Coronary artery (tissue), 2 donors: ENCODE measurements around the gene CCDC146.

ENCODE experiments used
- DNase-seq: peaks from one replicate; pipeline ENCODE4 v3.0.0-alpha.2; 2017; ENCODE audit warnings: low spot score
- H3K27ac ChIP-seq, 2 donors: fragments of 200-600 bp; sonication (generic); one replicate each; pipeline ENCODE4 v1.5.1; 2016 to 2019
- H3K4me3 ChIP-seq: fragments of 200-600 bp; sonication (generic); 2 replicates; pipeline ENCODE4 v1.5.1; 2016; ENCODE audit warnings: mild to moderate bottlenecking, moderate library complexity
- TF ChIP-seq, protein P1 (sequence below): fragments of 200-600 bp; sonication (generic); IDR thresholded peaks from one replicate; pipeline ENCODE4 v1.5.1; 2019; ENCODE audit warnings: antibody characterized with exemption

The CCDC146 gene

DNA sequence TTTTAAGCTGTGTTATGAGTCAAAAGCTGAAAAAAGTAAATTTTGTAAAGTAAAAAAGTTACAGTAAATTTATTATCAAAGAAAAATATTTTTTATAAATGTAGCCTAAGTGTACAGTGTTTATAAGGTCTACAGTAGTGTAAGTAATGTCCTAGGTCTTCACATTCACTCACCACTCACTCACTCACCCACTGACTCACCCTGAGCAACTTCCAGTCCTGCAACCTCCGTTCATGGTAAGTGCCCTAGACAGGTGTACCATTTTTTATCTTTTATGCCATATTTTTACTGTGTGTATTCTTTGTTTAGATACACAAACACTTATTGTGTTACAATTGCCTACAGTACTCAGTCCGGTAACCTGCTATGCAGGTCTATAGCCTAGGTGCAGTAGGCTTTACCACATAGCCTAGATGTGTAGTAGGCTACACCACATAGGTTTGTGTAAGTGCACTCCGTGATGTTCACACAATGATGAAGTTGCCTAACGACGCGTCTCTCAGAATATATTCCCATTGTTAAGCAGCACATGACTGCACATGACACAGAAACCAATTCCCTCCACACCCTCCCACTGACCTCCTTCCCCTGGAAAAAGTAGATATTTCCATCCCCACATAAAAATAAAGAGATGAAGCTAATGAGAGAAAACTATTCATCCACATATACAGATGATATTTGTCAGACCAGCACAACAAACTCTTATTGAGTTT, 122.0 kb downstream of the CCDC146 start:
- no peak for DNase-seq
- TF ChIP-seq, protein P1, sequence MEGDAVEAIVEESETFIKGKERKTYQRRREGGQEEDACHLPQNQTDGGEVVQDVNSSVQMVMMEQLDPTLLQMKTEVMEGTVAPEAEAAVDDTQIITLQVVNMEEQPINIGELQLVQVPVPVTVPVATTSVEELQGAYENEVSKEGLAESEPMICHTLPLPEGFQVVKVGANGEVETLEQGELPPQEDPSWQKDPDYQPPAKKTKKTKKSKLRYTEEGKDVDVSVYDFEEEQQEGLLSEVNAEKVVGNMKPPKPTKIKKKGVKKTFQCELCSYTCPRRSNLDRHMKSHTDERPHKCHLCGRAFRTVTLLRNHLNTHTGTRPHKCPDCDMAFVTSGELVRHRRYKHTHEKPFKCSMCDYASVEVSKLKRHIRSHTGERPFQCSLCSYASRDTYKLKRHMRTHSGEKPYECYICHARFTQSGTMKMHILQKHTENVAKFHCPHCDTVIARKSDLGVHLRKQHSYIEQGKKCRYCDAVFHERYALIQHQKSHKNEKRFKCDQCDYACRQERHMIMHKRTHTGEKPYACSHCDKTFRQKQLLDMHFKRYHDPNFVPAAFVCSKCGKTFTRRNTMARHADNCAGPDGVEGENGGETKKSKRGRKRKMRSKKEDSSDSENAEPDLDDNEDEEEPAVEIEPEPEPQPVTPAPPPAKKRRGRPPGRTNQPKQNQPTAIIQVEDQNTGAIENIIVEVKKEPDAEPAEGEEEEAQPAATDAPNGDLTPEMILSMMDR: no peak
- Histone ChIP-seq H3K4me3 (no peak overlapping the region), H3K27ac (no peak overlapping the region)

DNA sequence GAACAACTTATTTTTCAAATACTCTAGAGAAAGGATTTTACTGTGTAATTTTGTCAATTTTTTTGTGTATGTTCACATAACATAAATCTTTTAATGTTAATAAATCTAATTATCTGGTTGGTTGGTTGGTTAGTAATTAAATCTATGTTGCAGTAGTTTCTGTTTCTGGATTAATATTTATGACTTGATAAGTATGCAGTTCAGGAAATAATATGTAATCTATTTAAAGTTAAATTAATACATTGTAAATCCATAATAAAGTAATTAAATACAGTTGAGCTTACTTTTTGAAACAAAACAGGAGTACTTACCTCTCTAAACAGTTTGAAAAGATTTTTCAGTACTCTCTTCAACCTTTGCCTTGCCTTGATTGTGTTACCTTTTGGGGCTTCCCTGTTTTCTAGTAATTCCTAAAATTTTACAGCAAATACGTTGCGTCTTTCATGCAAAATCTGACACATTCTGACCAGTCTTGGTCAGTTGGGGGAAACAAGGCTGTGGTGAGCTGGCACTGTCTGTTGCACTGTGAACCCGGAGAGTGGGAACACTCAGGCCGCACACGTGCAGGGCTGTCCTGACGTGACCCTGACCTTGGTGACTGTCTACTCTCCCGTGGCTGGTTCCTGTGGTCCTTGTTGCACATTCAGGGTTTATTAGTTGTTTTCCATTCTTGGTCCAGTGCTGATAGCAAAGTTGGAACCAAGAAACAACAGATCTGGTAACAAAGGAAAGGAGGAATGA, 122.8 kb downstream of the CCDC146 start:
- no peak for DNase-seq
- Histone ChIP-seq H3K27ac (no peak overlapping the region), H3K4me3 (no peak overlapping the region)
- TF ChIP-seq, protein P1: no peak

- H3K27ac ChIP-seq: no peak overlapping the region
- TF ChIP-seq, protein P1: no peak
- H3K4me3 ChIP-seq: no peak overlapping the region
- DNase-seq: no peak
Measured at GRCh38 chr7:77246026-77246640, 123.7 kb downstream of the CCDC146 start.

- DNase-seq: no peak
- Histone ChIP-seq H3K4me3 (no peak overlapping the region), H3K27ac (no peak overlapping the region)
- TF ChIP-seq, protein P1: no peak
Measured at GRCh38 chr7:77247206-77247850, 124.9 kb downstream of the CCDC146 start.

DNA sequence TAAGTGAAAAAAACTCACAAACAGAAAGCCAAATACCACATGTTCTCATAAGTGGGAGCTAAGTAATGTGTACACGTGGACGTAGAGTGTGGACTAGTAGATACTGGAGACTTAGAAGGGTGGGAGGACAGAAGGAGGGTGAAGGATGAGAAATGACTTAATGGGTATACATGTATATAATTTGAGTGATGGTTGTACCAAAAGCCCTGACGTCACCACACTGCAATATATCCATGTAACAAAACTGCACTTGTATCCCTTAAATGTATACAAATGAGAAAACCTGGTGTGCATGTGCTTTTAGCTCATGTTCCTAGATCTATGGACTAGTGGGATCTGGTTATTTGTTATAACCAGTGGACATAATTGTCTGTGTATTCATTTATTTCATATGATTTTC, 125.7 kb downstream of the CCDC146 start:
- TF ChIP-seq, protein P1: no peak

DNA sequence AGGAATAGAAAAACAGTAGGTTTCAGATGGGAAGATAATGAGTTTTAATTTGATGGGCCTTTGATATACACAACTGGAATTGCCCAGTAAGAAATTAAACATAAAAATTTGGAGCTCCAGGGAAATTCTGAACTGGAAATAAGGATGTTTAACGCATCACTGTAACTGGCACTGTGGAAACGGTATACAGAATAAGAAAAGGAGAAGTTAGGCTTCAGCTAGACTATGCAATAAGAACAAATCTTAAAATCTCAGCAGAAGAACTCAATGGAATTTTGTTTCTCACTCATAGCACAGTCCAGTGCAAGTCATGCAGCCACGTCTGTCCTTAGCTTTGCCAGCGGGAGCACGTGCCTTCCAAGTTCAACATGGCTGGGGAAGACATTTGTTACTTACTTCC, 130.1 kb downstream of the CCDC146 start:
- TF ChIP-seq, protein P1: no peak
- no peak overlapping the region for H3K4me3 ChIP-seq
- DNase-seq: no peak
- H3K27ac ChIP-seq: peak overlapping the region in 1 of 2 donors; percentile 14

More for the DNA sequence above, 125.7 kb downstream of the CCDC146 start:
- H3K4me3 ChIP-seq: no peak overlapping the region
- H3K27ac ChIP-seq: no peak overlapping the region
- DNase-seq: no peak
